ENCODE data around the gene GOLGB1. TPM values are rescaled to one million over a fixed set of nuclear protein-coding genes. Genes with fewer than 3 reads are reported as not detected.
"Not testable (repeated sequence)": the region's sequence is repeated elsewhere in the genome, so short reads cannot be mapped to it uniquely, and the experiment has no call there.

GOLGB1 gene
- polyA plus RNA-seq, 1 experiment: 17.3 TPM

DNA sequence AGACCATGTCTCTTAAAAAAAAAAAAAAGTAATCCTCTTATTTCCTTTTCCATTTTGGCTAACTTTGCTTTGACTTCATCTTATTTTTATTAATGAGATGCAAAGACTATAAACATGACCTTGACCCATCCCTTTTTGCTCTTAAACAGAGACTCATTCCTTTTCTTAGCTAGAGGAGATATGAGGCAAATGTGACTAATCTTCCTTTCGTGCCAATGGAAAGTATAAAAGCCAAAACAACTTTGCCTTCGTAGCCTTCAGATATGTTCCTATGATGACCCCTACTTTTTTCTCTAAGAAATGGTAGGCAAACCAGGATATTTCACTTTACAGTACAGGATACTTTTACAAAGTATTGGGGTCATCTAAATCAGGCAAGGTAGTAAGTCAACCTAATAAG lies 36.9 kb upstream of the GOLGB1 start:
- CTCF ChIA-PET: no interaction called here
- Histone ChIP-seq H3K4me3 (ENCODE audit: low read depth, low read length) (no peak overlapping the region), H3K27me3 (ENCODE audit: control insufficient read depth, insufficient read depth, low read length) (no peaks in the 10 kb centered on the region), H3K36me3 (ENCODE audit: control insufficient read depth, insufficient read depth, low read length) (peaks cover 2% of the 10 kb centered on the region; the same call in 1 of the 2 replicates)
- no peak for DNase-seq (ENCODE audit: low read depth)
- POLR2A ChIA-PET: interaction anchor here (0.6 kb wide), 1 partner anchor 577 kb away, joined by 5 read pairs; no protein-coding TSS in a partner anchor
- no peak for TF ChIP-seq CTCF (IDR thresholded peaks at IDR 0.05; ENCODE audit: insufficient read depth, low read depth, low read length)

DNA sequence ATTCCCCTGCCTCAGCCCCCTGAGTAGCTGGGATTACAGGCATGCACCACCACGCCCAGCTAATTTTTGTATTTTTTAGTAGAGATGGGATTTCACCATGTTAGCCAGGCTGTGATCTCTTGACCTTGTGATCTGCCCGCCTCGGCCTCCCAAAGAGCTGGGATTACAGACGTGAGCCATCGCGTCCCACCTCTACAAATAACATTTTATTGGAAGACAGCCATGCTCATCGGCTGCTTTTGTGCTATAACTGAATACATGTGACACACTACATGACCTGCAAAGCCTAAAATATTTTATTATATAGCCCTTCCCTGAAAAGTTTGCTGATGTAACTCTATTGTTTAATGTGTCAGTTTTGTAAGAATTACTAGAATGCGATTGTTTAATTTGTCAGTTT lies 33.2 kb upstream of the GOLGB1 start:
- POLR2A ChIA-PET; DNase-seq (ENCODE audit: low read depth); H3K36me3 ChIP-seq (ENCODE audit: control insufficient read depth, insufficient read depth, low read length); H3K27me3 ChIP-seq (ENCODE audit: control insufficient read depth, insufficient read depth, low read length); H3K4me3 ChIP-seq (ENCODE audit: low read depth, low read length); CTCF ChIA-PET: not testable (repeated sequence)

DNA sequence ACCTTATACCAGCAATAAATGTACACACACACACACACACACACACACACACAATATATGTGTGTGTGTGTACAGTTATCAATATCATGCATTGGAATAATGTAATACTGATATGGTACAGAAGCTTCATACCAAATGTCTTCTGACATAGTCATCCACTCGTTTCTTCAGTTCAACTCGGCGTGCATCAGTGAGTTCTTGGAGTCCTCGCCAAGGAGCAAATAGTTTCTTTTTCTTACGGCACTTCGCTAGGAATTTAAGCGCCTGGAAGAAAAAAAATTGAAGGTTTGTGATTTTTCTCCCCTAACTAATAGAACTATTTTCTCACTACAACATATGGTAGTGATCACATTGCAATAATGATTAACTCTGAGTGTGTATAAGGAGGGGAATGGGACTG lies 32.1 kb upstream of the GOLGB1 start:
- Histone ChIP-seq H3K36me3 (ENCODE audit: control insufficient read depth, insufficient read depth, low read length) (peaks cover 1% of the 10 kb centered on the region; the same call in 1 of the 2 replicates), H3K27me3 (ENCODE audit: control insufficient read depth, insufficient read depth, low read length) (no peaks in the 10 kb centered on the region), H3K4me3 (ENCODE audit: low read depth, low read length) (no peak overlapping the region)
- POLR2A ChIA-PET: no interaction called here
- TF ChIP-seq CTCF (IDR thresholded peaks at IDR 0.05; ENCODE audit: insufficient read depth, low read depth, low read length): no peak
- DNase-seq (ENCODE audit: low read depth): no peak
- CTCF ChIA-PET: no interaction called here

DNA sequence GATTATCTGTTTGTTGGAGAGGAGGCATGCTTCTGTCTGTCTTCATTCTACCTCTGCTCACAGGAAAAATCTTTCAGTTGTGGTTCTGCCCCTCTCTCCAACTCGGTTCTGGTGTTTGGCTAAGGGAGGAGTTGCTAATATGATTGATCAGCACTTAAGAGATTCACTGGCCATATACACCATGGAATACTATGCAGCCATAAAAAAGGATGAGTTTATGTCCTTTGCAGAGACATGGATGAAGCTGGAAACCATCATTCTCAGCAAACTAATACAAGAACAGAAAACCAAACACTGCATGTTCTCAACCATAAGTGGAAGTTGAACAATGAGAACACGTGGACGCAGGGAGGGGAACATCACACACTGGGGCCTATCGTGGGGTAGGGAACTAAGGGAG lies 25.6 kb upstream of the GOLGB1 start:
- H3K36me3 ChIP-seq (ENCODE audit: control insufficient read depth, insufficient read depth, low read length); H3K27me3 ChIP-seq (ENCODE audit: control insufficient read depth, insufficient read depth, low read length); CTCF ChIA-PET; POLR2A ChIA-PET; DNase-seq (ENCODE audit: low read depth); H3K4me3 ChIP-seq (ENCODE audit: low read depth, low read length): not testable (repeated sequence)

DNA sequence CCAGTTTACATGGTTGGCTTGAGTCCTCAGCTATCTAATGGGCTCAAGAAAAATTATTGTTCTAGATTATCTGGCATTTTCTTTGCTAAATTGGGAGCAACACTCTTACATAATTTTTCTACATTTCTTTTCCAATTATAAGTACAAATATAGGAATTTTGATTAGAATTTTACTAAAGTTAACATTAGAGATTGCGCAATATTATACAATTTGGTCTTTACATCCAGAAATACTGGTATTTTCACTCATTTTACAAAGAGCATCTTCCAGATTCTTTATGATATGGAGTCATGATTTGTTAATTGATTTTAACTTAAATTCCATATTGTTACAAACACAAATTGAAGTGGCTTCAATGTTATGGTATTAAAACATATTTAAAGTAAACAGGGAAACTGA lies 19.7 kb upstream of the GOLGB1 start:
- peaks cover 5% of the 10 kb centered on the region for H3K36me3 ChIP-seq (ENCODE audit: control insufficient read depth, insufficient read depth, low read length)
- TF ChIP-seq CTCF (IDR thresholded peaks at IDR 0.05; ENCODE audit: insufficient read depth, low read depth, low read length): no peak
- no peaks in the 10 kb centered on the region for H3K27me3 ChIP-seq (ENCODE audit: control insufficient read depth, insufficient read depth, low read length)
- CTCF ChIA-PET: interaction anchor here (1.4 kb wide), 1 partner anchor 10 kb away, joined by 3 read pairs; no protein-coding TSS in a partner anchor
- POLR2A ChIA-PET: no interaction called here
- H3K4me3 ChIP-seq (ENCODE audit: low read depth, low read length): no peak overlapping the region
- no peak for DNase-seq (ENCODE audit: low read depth)

- Histone ChIP-seq H3K27me3 (ENCODE audit: control insufficient read depth, insufficient read depth, low read length) (no peaks in the 10 kb centered on the region), H3K36me3 (ENCODE audit: control insufficient read depth, insufficient read depth, low read length) (peaks cover 5% of the 10 kb centered on the region), H3K4me3 (ENCODE audit: low read depth, low read length) (no peak overlapping the region)
- DNase-seq (ENCODE audit: low read depth): no peak
- TF ChIP-seq CTCF (IDR thresholded peaks at IDR 0.05; ENCODE audit: insufficient read depth, low read depth, low read length): no peak
- CTCF ChIA-PET: interaction anchor here (1.4 kb wide), 1 partner anchor 9 kb away, joined by 3 read pairs; no protein-coding TSS in a partner anchor
- POLR2A ChIA-PET: no interaction called here
These were observed 18.9 kb upstream of the GOLGB1 start for GRCh38 chr3:121768452-121768851.

All from BJ (cell line).